Fibroblast of pulmonary artery (primary cell): Measurements from ENCODE around the gene SLC35B1.
"Not testable (repeated sequence)": the region's sequence is repeated elsewhere in the genome, so short reads cannot be mapped to it uniquely, and the experiment has no call there.

ENCODE experiments used
- DNase-seq: peaks from one replicate; pipeline ENCODE4 v3.0.0-alpha.2; 2010; ENCODE audit warnings: low read depth
- H3K4me3 ChIP-seq: replicated peaks from 2 replicates; pipeline ENCODE4 v1.5.1; 2011; ENCODE audit warnings: low read depth, mild to moderate bottlenecking, control low read depth, low read length, moderate library complexity
- CTCF ChIP-seq: IDR thresholded peaks from 2 replicates; pipeline ENCODE4 v1.5.1; 2011; ENCODE audit warnings: mild to moderate bottlenecking, control low read depth, low read length, inconsistent platforms; ENCODE audit errors: missing control alignments

SLC35B1 gene

GRCh38 chr17:49725452-49726130 lies 17.8 kb upstream of the SLC35B1 start:
- no peak for TF ChIP-seq CTCF
- H3K4me3 ChIP-seq = no peak overlapping the region
- DNase-seq = no peak

GRCh38 chr17:49724552-49724951 lies 16.8 kb upstream of the SLC35B1 start:
- H3K4me3 ChIP-seq, DNase-seq: not testable (repeated sequence)

GRCh38 chr17:49723423-49723822 lies 15.7 kb upstream of the SLC35B1 start:
- peak; percentile 39 for DNase-seq
- TF ChIP-seq CTCF = no peak
- H3K4me3 ChIP-seq = no peak overlapping the region

GRCh38 chr17:49722066-49722465 lies 14.3 kb upstream of the SLC35B1 start:
- no peak for DNase-seq
- H3K4me3 ChIP-seq = no peak overlapping the region
- no peak for TF ChIP-seq CTCF

- no peak overlapping the region for H3K4me3 ChIP-seq
- no peak for TF ChIP-seq CTCF
- no peak for DNase-seq
Measured at GRCh38 chr17:49717371-49717861, 9.7 kb upstream of the SLC35B1 start.

- no peak for DNase-seq
- no peak overlapping the region for H3K4me3 ChIP-seq
- no peak for TF ChIP-seq CTCF
Measured at GRCh38 chr17:49716668-49717364, 9.1 kb upstream of the SLC35B1 start.

GRCh38 chr17:49715717-49716279 lies 8.0 kb upstream of the SLC35B1 start:
- no peak for TF ChIP-seq CTCF
- H3K4me3 ChIP-seq = no peak overlapping the region
- no peak for DNase-seq
